ENCODE data around the gene NPW.

Gene NPW

GRCh38 chr16:2057438-2057837, 37.9 kb downstream of the NPW start:
- no peak overlapping the region for H3K4me3 ChIP-seq (replicated peaks; ENCODE audit: low read depth, low read length)
- no peak for DNase-seq (ENCODE audit: extremely low read depth, low read depth)
- TF ChIP-seq, protein P1, sequence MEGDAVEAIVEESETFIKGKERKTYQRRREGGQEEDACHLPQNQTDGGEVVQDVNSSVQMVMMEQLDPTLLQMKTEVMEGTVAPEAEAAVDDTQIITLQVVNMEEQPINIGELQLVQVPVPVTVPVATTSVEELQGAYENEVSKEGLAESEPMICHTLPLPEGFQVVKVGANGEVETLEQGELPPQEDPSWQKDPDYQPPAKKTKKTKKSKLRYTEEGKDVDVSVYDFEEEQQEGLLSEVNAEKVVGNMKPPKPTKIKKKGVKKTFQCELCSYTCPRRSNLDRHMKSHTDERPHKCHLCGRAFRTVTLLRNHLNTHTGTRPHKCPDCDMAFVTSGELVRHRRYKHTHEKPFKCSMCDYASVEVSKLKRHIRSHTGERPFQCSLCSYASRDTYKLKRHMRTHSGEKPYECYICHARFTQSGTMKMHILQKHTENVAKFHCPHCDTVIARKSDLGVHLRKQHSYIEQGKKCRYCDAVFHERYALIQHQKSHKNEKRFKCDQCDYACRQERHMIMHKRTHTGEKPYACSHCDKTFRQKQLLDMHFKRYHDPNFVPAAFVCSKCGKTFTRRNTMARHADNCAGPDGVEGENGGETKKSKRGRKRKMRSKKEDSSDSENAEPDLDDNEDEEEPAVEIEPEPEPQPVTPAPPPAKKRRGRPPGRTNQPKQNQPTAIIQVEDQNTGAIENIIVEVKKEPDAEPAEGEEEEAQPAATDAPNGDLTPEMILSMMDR (IDR thresholded peaks at IDR 0.05; ENCODE audit: low read depth, low read length, missing control alignments): no peak

DNA sequence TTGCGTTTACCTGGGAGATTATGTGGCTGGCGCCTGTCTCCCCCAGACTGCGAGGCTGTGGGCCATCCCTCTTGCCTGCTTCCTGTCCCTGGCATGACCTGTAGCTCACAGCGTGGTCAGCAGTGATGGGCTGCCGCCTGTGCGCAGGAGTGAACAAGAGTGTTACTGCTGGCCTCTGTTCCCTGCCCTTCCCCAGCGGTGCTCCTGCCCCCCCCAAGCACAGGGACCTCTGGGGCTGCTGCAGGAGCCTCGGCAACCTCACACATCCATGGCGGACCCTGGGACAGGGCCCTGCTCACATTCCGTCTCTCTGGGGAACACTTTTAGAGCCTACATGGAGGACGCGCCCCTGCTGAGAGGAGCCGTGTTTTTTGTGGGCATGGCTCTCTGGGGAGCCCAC, 38.8 kb downstream of the NPW start:
- no peak overlapping the region for H3K4me3 ChIP-seq (replicated peaks; ENCODE audit: low read depth, low read length)
- DNase-seq (ENCODE audit: extremely low read depth, low read depth): no peak
- TF ChIP-seq, protein P1 (IDR thresholded peaks at IDR 0.05; ENCODE audit: low read depth, low read length, missing control alignments): no peak

- TF ChIP-seq, protein P1 (IDR thresholded peaks at IDR 0.05; ENCODE audit: low read depth, low read length, missing control alignments): no peak
- H3K4me3 ChIP-seq (replicated peaks; ENCODE audit: low read depth, low read length): no peak overlapping the region
- DNase-seq (ENCODE audit: extremely low read depth, low read depth): no peak
Measured at GRCh38 chr16:2058872-2059271, 39.3 kb downstream of the NPW start.

GRCh38 chr16:2060346-2060745, 40.8 kb downstream of the NPW start:
- TF ChIP-seq, protein P1 (IDR thresholded peaks at IDR 0.05; ENCODE audit: low read depth, low read length, missing control alignments): no peak
- DNase-seq (ENCODE audit: extremely low read depth, low read depth): no peak
- H3K4me3 ChIP-seq (replicated peaks; ENCODE audit: low read depth, low read length): no peak overlapping the region

- H3K4me3 ChIP-seq (replicated peaks; ENCODE audit: low read depth, low read length): no peak overlapping the region
- TF ChIP-seq, protein P1 (IDR thresholded peaks at IDR 0.05; ENCODE audit: low read depth, low read length, missing control alignments): no peak
- DNase-seq (ENCODE audit: extremely low read depth, low read depth): no peak
Measured at GRCh38 chr16:2061023-2061422, 41.4 kb downstream of the NPW start.

GRCh38 chr16:2061526-2061925, 41.9 kb downstream of the NPW start:
- TF ChIP-seq, protein P1 (IDR thresholded peaks at IDR 0.05; ENCODE audit: low read depth, low read length, missing control alignments): no peak
- no peak overlapping the region for H3K4me3 ChIP-seq (replicated peaks; ENCODE audit: low read depth, low read length)
- no peak for DNase-seq (ENCODE audit: extremely low read depth, low read depth)

GRCh38 chr16:2062801-2063200, 43.2 kb downstream of the NPW start:
- TF ChIP-seq, protein P1 (IDR thresholded peaks at IDR 0.05; ENCODE audit: low read depth, low read length, missing control alignments): no peak
- DNase-seq (ENCODE audit: extremely low read depth, low read depth): no peak
- no peak overlapping the region for H3K4me3 ChIP-seq (replicated peaks; ENCODE audit: low read depth, low read length)
